ENCODE measurements around the gene COL24A1. TPM values are rescaled to one million over a fixed set of nuclear protein-coding genes. Genes with fewer than 3 reads are reported as not detected.
"Not testable (repeated sequence)": the region's sequence is repeated elsewhere in the genome, so short reads cannot be mapped to it uniquely, and the experiment has no call there.

COL24A1 gene
- polyA plus RNA-seq, 1 donor = 1.6 TPM

DNA sequence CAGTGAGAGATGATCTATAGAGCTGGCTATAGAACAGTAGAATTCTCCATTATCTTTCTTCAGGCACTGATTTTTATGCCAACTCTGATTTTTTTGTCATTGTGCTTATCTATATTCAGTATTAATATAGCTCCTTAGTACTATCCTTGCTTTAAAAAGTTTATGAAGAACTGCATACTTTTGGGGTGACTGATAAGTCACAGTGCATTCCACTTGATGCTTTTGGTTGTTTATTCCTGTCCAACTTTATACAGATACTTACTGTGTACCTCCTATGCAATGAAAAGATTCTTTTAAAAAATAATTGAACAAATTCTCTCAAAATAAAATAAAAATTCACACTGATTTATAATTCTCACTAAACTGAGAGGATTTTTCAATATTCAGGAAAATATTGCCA lies 71.6 kb downstream of the COL24A1 start:
- no peaks in the 10 kb centered on the region for H3K4me1 ChIP-seq (ENCODE audit: control insufficient read depth, insufficient read depth, low read length)
- no peak for DNase-seq
- H3K4me3 ChIP-seq (ENCODE audit: low read length) = no peak overlapping the region
- H3K27me3 ChIP-seq (ENCODE audit: control insufficient read depth, insufficient read depth, low read length) = no peaks in the 10 kb centered on the region
- no peak overlapping the region for H3K27ac ChIP-seq (ENCODE audit: low read length)
- no peaks in the 10 kb centered on the region for H3K9me3 ChIP-seq (ENCODE audit: control insufficient read depth, low read depth, low read length)
- no peaks in the 10 kb centered on the region for H3K36me3 ChIP-seq (ENCODE audit: control insufficient read depth, insufficient read depth, low read length)

DNA sequence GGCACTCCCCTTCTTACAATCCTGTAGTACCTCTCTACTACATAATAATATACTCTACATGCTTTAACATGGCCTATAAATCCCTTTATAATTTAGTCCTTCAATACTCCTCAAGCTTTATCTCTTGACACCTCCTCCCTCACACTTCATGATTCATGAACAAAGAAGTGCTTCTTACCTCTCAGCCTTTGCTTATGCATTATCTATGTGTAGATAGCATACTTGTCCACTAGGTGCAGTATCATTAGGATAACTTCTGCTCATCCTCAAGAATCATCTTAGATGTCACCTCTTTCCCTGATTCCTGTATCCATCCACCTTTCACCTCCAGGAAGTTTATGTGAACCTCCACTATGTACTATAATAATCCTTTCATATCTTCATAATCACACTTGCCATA lies 74.4 kb downstream of the COL24A1 start:
- no peak overlapping the region for H3K27ac ChIP-seq (ENCODE audit: low read length)

GRCh38 chr1:86072474-86072873 lies 84.1 kb downstream of the COL24A1 start:
- WGBS (ENCODE audit: insufficient coverage, low lambda C conversion rate) = no CpG with 5 or more reads among the region's 6 CpGs
- not testable (repeated sequence) for H3K27me3 ChIP-seq (ENCODE audit: control insufficient read depth, insufficient read depth, low read length); H3K36me3 ChIP-seq (ENCODE audit: control insufficient read depth, insufficient read depth, low read length); H3K4me3 ChIP-seq (ENCODE audit: low read length); H3K4me1 ChIP-seq (ENCODE audit: control insufficient read depth, insufficient read depth, low read length); H3K9me3 ChIP-seq (ENCODE audit: control insufficient read depth, low read depth, low read length); DNase-seq; H3K27ac ChIP-seq (ENCODE audit: low read length)

More for the DNA sequence above, 74.4 kb downstream of the COL24A1 start:
- H3K4me3 ChIP-seq (ENCODE audit: low read length) = no peak overlapping the region
- H3K36me3 ChIP-seq (ENCODE audit: control insufficient read depth, insufficient read depth, low read length) = no peaks in the 10 kb centered on the region
- no peaks in the 10 kb centered on the region for H3K4me1 ChIP-seq (ENCODE audit: control insufficient read depth, insufficient read depth, low read length)
- H3K9me3 ChIP-seq (ENCODE audit: control insufficient read depth, low read depth, low read length) = no peaks in the 10 kb centered on the region
- DNase-seq = no peak
- H3K27me3 ChIP-seq (ENCODE audit: control insufficient read depth, insufficient read depth, low read length) = no peaks in the 10 kb centered on the region

GRCh38 chr1:86071870-86072269 lies 84.7 kb downstream of the COL24A1 start:
- no CpG with 5 or more reads among the region's 6 CpGs for WGBS (ENCODE audit: insufficient coverage, low lambda C conversion rate)
- H3K36me3 ChIP-seq (ENCODE audit: control insufficient read depth, insufficient read depth, low read length); H3K9me3 ChIP-seq (ENCODE audit: control insufficient read depth, low read depth, low read length); H3K4me3 ChIP-seq (ENCODE audit: low read length); DNase-seq; H3K27me3 ChIP-seq (ENCODE audit: control insufficient read depth, insufficient read depth, low read length); H3K4me1 ChIP-seq (ENCODE audit: control insufficient read depth, insufficient read depth, low read length); H3K27ac ChIP-seq (ENCODE audit: low read length): not testable (repeated sequence)

DNA sequence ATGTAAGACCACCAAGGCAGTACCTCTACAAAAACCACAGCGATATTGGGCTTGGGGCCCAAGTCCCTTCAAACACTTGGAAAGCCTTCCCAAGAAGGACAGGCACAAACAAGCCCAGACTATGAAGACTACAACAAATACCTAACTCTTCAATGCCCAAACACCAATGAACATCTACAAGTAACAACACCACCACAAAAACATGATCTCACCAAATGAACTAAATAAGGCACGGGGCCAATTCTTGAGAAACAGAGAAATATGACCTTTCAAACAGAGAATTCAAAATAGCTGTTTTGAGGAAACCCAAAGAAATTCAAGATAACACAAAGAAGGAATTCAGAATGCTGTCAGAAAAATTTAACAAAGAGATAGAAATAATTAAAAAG lies 86.8 kb downstream of the COL24A1 start:
- Histone ChIP-seq H3K36me3 (ENCODE audit: control insufficient read depth, insufficient read depth, low read length) (no peaks in the 10 kb centered on the region), H3K4me3 (ENCODE audit: low read length) (no peak overlapping the region), H3K4me1 (ENCODE audit: control insufficient read depth, insufficient read depth, low read length) (no peaks in the 10 kb centered on the region), H3K9me3 (ENCODE audit: control insufficient read depth, low read depth, low read length) (no peaks in the 10 kb centered on the region), H3K27ac (ENCODE audit: low read length) (no peak overlapping the region), H3K27me3 (ENCODE audit: control insufficient read depth, insufficient read depth, low read length) (no peaks in the 10 kb centered on the region)
- WGBS (ENCODE audit: insufficient coverage, low lambda C conversion rate) = no CpG with 5 or more reads among the region's 2 CpGs
- DNase-seq = no peak

DNA sequence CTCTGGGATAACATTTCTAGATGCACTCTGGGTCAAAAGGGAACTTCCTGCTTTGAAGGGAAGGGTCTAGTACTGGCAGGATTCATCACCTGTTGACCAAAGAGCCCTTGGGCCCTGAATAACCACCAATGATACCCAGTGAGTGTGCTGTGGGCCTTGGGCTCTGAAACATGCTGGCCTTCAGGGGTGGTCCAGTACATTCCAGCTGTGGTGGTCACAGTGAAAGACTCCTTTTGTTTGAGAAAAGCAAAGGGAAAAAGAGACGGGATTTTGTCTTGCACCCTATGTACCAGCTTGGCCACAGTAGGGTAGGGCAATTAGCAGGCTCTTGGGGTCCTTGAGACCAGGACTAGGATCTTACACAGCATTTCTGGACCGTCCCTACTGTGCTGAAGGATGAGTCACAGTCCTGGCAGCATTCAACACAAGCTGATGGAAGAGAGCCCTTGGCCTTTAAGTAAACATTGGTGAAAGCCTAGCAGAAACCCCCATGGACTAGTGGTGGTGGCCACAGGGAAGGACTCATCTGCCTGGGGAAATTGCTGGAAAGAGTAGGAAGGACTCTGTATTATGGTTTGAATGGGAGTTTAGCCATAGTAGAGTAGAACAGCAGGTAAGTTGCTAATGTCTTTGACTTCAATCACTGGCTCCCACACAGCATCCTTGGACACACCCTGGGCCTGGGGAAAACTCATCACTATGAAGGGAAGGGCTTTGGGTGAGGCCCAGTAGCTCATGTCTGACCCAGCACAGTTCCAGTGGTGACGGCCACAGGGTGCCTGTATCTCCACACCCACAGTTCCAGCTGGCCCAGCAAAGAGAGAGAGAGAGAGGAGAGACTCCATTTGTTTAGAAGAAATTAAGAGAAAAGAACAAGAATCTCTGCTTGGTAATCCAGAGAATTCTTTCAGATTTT lies 87.5 kb downstream of the COL24A1 start:
- Histone ChIP-seq H3K9me3 (ENCODE audit: control insufficient read depth, low read depth, low read length) (no peaks in the 10 kb centered on the region), H3K27ac (ENCODE audit: low read length) (no peak overlapping the region), H3K4me1 (ENCODE audit: control insufficient read depth, insufficient read depth, low read length) (no peaks in the 10 kb centered on the region), H3K36me3 (ENCODE audit: control insufficient read depth, insufficient read depth, low read length) (no peaks in the 10 kb centered on the region), H3K4me3 (ENCODE audit: low read length) (no peak overlapping the region), H3K27me3 (ENCODE audit: control insufficient read depth, insufficient read depth, low read length) (no peaks in the 10 kb centered on the region)
- no peak for DNase-seq
- no CpG with 5 or more reads among the region's 3 CpGs for WGBS (ENCODE audit: insufficient coverage, low lambda C conversion rate)

DNA sequence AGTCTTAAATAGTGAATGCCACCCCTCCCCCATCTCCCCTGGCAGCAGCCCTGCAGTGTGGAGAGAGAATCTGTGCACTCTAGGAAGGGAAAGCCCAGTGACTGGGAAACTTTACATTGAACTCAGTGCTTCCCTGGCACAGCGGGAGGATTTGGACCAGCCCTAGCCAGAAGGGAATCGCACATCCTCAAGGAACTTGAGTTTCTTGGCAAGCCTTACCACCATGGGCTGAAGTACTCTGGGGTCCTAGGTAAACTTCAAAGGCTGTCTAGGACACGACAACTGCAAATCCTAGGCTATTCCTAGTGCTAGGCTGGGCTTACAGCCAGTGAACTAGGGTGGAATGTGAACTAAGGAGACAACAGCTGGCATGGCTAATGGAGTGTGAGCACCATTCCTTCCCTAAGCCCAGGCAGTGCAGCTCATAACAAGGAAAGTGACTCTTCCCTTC lies 88.3 kb downstream of the COL24A1 start:
- H3K36me3 ChIP-seq (ENCODE audit: control insufficient read depth, insufficient read depth, low read length) = no peaks in the 10 kb centered on the region
- no peaks in the 10 kb centered on the region for H3K27me3 ChIP-seq (ENCODE audit: control insufficient read depth, insufficient read depth, low read length)
- DNase-seq = no peak
- WGBS (ENCODE audit: insufficient coverage, low lambda C conversion rate) = no CpG with 5 or more reads among the region's 3 CpGs
- H3K27ac ChIP-seq (ENCODE audit: low read length) = no peak overlapping the region
- no peaks in the 10 kb centered on the region for H3K9me3 ChIP-seq (ENCODE audit: control insufficient read depth, low read depth, low read length)
- no peak overlapping the region for H3K4me3 ChIP-seq (ENCODE audit: low read length)
- no peaks in the 10 kb centered on the region for H3K4me1 ChIP-seq (ENCODE audit: control insufficient read depth, insufficient read depth, low read length)

GRCh38 chr1:86067626-86068025 lies 88.9 kb downstream of the COL24A1 start:
- Histone ChIP-seq H3K27ac (ENCODE audit: low read length) (no peak overlapping the region), H3K36me3 (ENCODE audit: control insufficient read depth, insufficient read depth, low read length) (no peaks in the 10 kb centered on the region), H3K4me1 (ENCODE audit: control insufficient read depth, insufficient read depth, low read length) (no peaks in the 10 kb centered on the region), H3K4me3 (ENCODE audit: low read length) (no peak overlapping the region), H3K9me3 (ENCODE audit: control insufficient read depth, low read depth, low read length) (no peaks in the 10 kb centered on the region), H3K27me3 (ENCODE audit: control insufficient read depth, insufficient read depth, low read length) (no peaks in the 10 kb centered on the region)
- no peak for DNase-seq

- no CpG with 5 or more reads among the region's 1 CpG for whole genome bisulfite sequencing (ENCODE audit: insufficient coverage, low lambda C conversion rate)
- no peak for DNase-seq
- H3K9me3 ChIP-seq (ENCODE audit: control insufficient read depth, low read depth, low read length) = no peaks in the 10 kb centered on the region
- no peaks in the 10 kb centered on the region for H3K4me1 ChIP-seq (ENCODE audit: control insufficient read depth, insufficient read depth, low read length)
- H3K27ac ChIP-seq (ENCODE audit: low read length) = no peak overlapping the region
- no peaks in the 10 kb centered on the region for H3K27me3 ChIP-seq (ENCODE audit: control insufficient read depth, insufficient read depth, low read length)
- no peak overlapping the region for H3K4me3 ChIP-seq (ENCODE audit: low read length)
- no peaks in the 10 kb centered on the region for H3K36me3 ChIP-seq (ENCODE audit: control insufficient read depth, insufficient read depth, low read length)
Measured at GRCh38 chr1:86064899-86065298, 91.7 kb downstream of the COL24A1 start.

GRCh38 chr1:86063721-86064120 lies 92.9 kb downstream of the COL24A1 start:
- H3K27ac ChIP-seq (ENCODE audit: low read length) = no peak overlapping the region
- 100% methylated on average over 1 of the region's 1 CpG for WGBS (ENCODE audit: insufficient coverage, low lambda C conversion rate)
- no peaks in the 10 kb centered on the region for H3K27me3 ChIP-seq (ENCODE audit: control insufficient read depth, insufficient read depth, low read length)
- H3K4me3 ChIP-seq (ENCODE audit: low read length) = no peak overlapping the region
- DNase-seq = no peak
- no peaks in the 10 kb centered on the region for H3K4me1 ChIP-seq (ENCODE audit: control insufficient read depth, insufficient read depth, low read length)
- no peaks in the 10 kb centered on the region for H3K9me3 ChIP-seq (ENCODE audit: control insufficient read depth, low read depth, low read length)
- H3K36me3 ChIP-seq (ENCODE audit: control insufficient read depth, insufficient read depth, low read length) = no peaks in the 10 kb centered on the region

DNA sequence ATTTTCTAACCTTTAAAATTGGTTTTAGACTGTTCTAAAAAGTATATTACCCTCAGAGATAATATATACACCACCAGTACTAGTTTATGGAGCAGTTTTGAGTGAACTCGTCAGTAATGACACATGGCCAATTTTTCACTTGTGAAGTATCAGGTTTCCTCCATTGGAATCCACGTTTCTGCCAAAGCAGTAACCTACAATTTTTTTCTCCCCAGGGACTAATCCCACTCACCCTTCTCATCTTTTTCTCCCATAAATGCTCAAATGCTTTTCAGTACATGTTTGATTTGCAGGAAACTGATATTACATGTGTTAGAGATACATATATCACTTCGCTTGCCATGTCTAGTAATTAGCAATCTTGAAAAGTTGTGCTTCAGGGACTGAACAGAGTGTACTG lies 94.1 kb downstream of the COL24A1 start:
- Histone ChIP-seq H3K4me1 (ENCODE audit: control insufficient read depth, insufficient read depth, low read length) (no peaks in the 10 kb centered on the region), H3K36me3 (ENCODE audit: control insufficient read depth, insufficient read depth, low read length) (no peaks in the 10 kb centered on the region), H3K27ac (ENCODE audit: low read length) (no peak overlapping the region), H3K27me3 (ENCODE audit: control insufficient read depth, insufficient read depth, low read length) (no peaks in the 10 kb centered on the region), H3K4me3 (ENCODE audit: low read length) (no peak overlapping the region), H3K9me3 (ENCODE audit: control insufficient read depth, low read depth, low read length) (no peaks in the 10 kb centered on the region)
- no peak for DNase-seq
- WGBS (ENCODE audit: insufficient coverage, low lambda C conversion rate) = 100% methylated on average over 1 of the region's 3 CpGs
